Testis (tissue), 2 donors: ENCODE measurements around the gene CYP2F1.
"Not testable (repeated sequence)": the region's sequence is repeated elsewhere in the genome, so short reads cannot be mapped to it uniquely, and the experiment has no call there.

ENCODE experiments used
- POLR2A ChIP-seq: fragments of 450-650 bp; IDR thresholded peaks from one replicate; pipeline ENCODE4 v1.6.1; 2017; ENCODE audit warnings: antibody characterized with exemption, mild to moderate bottlenecking, moderate library complexity
- TF ChIP-seq, protein P1 (sequence below), 3 experiments: fragments of 450-650 bp in 2 of 3; fragments of 200-600 bp in 1 of 3; sonication (generic) in 1 of 3; IDR thresholded peaks; one replicate each; pipeline ENCODE4 v1.5.1; 2016 to 2019; ENCODE audit warnings: antibody characterized with exemption in 3 of 3, mild to moderate bottlenecking in 2 of 3, moderate library complexity in 1 of 3

DNA sequence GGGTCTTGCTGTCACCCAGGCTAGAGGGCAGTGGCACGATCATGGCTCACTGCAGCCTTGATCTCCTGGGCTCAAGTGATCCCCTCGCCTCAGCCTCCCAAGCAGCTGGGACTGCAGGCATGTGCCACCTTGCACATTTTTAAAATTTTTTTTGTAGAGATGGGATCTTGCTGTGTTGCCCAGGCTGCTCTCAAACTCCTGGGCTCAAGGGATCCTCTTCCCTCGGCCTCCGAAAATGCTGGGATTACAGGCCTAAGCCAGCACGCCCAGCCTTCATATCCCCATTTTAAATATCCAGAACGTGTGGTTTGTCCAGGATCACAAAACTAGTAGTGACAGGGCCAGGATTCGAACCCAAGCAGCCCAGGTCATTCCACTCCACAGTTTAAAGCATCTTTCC lies 13.1 kb downstream of the CYP2F1 start:
- not testable (repeated sequence) for TF ChIP-seq POLR2A
- TF ChIP-seq, protein P1, sequence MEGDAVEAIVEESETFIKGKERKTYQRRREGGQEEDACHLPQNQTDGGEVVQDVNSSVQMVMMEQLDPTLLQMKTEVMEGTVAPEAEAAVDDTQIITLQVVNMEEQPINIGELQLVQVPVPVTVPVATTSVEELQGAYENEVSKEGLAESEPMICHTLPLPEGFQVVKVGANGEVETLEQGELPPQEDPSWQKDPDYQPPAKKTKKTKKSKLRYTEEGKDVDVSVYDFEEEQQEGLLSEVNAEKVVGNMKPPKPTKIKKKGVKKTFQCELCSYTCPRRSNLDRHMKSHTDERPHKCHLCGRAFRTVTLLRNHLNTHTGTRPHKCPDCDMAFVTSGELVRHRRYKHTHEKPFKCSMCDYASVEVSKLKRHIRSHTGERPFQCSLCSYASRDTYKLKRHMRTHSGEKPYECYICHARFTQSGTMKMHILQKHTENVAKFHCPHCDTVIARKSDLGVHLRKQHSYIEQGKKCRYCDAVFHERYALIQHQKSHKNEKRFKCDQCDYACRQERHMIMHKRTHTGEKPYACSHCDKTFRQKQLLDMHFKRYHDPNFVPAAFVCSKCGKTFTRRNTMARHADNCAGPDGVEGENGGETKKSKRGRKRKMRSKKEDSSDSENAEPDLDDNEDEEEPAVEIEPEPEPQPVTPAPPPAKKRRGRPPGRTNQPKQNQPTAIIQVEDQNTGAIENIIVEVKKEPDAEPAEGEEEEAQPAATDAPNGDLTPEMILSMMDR (IDR thresholded peaks at IDR 0.05): not testable (repeated sequence)
